Dermis microvascular lymphatic vessel endothelial cell (primary cell): ENCODE results near the gene TFF3. TPM values are rescaled to one million over a fixed set of nuclear protein-coding genes. Genes with fewer than 3 reads are reported as not detected.
A peak's percentile ranks its signal among the peaks of the same experiment; 100 is the strongest.

Source experiments
- DNase-seq, 2 donors: peaks; one replicate each; pipeline versions ENCODE4 v3.0.0 to v3.0.0-alpha.2; 2010; ENCODE audit warnings: low read depth in 2 of 2
- total RNA-seq: library from RNA; depleted of rRNA; stranded (reverse); fragments of >200 nt; gene quantifications from 2 replicates; pipeline ENCODE4 v1.2.1, GENCODE V29; 2014

The TFF3 gene
- total RNA-seq, 1 donor from 2014 or later: 204 TPM

DNA sequence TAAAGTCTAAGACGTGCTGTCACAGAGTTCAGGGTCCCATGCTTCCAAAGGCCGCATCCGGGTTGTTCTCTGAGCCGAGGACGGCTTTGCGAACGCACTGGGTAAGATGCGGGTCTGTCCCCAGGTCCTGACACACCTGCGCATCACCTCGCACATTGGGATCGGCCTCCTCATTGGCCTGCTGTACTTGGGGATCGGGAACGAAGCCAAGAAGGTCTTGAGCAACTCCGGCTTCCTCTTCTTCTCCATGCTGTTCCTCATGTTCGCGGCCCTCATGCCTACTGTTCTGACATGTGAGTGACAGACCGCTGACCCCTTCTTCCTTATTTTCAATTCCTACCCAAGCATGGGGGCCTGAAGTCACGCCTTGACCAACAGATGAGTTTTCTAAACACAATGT lies 25.3 kb downstream of the TFF3 start:
- DNase-seq: no peak

DNA sequence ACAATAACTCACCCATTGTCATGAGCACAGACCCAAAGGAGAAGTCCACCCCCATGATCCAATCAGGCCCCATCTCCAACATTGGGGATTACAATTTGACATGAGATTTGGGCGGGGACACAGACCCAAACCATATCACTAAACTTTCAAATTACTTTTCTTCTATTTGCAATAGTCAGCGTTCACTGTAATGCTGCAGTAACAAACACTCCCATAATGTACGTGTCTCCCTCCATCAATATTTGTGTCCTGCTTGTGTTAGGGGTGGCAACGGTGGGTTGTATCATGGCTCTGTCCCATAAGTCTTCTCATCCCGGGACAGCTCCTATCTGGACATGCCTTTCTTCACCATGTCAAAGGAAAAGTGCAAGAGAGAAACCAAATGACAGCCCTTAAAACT lies 26.2 kb downstream of the TFF3 start:
- DNase-seq: no peak

DNA sequence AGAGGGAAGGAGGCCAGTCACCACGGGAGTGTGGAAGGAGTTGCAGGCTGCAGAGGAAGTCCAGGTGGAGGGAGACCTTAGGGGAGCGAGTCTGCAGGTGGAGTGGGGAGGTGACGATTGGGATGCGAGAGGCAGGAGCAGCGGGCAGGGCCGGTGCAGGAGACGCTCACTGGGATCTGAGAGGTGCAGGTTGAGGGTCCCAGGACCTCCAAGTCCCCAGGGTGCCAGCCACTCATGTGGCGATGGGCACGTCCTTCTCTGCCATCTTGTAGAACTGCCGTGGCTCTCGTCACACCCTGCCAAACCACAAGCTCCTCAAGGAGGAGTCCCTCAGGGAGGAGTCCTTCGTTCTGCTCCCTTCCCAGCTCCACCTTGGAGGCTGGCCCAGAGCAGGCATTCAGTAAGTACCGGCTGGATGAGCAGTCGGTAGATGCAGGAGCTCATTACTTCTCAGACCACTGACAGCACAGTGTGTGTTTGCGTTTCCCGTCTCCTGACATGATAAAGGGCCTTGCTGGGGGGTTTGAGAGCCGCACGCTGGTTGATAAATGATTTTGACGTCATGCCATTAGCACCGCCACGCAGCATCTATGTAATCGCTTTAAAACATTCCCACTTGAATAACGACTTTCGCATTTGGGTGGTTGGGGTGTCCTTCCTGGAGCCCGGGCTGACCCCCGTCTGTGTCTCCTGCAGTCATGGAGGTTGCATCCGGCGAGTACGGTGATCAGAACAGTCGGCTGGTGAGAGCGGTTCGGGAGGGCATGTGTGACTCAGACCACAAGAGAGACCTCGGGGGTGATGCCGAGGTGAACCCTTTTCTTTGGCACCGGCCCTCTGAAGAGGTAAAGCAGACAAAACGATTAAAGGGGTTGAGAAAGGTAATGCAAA lies 27.8 kb downstream of the TFF3 start:
- DNase-seq: no peak

DNA sequence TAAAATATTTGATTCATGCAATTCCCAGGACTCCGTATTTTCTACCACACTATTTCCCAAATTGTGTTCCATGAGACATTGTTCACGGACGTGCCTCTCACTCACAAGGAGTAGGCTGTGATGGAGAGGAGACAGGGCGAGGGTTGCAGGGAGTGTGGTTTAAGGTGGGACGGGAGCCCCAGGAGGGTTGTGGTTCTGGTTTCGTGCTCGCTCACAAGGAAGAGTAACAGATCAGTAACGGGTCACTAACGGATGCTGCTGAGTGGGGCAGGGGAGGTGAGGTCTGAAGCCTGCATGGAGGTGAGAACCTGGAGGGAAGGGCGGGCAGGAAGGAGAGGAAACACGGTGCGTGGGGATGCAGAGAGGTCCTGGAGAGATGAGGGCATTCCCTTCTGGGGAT lies 28.8 kb downstream of the TFF3 start:
- no peak for DNase-seq

DNA sequence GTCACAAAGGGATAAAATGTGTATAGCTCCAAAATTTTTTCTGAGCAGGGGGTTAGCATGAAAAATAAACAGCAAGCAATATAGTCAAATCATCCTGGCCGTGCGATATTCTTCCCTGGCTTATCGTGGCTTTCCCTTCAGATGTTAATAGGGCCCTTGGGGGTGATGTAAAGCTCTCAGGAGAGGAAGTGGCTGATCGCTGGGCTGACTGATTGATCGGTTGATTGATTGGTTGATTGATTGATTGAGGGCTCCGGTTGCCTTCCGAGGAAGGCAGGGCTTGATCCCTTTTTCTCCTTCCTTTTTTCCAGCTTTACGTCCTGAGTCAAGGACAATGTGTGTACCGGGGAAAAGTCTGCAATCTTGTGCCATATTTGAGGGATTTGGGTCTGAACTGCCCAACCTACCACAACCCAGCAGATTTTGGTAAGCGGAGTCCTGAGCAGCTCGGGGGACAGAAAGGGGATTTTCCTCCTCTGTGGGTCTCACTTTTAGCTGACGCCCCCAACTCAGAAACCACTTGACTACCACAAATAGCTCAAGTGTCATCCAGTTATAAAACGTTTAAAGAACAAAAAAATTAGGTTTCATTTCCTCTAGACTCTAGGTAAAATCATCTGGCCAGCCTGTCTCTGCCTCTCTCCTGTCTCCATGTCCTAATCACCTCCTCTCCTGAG lies 29.5 kb downstream of the TFF3 start:
- DNase-seq: no peak

DNA sequence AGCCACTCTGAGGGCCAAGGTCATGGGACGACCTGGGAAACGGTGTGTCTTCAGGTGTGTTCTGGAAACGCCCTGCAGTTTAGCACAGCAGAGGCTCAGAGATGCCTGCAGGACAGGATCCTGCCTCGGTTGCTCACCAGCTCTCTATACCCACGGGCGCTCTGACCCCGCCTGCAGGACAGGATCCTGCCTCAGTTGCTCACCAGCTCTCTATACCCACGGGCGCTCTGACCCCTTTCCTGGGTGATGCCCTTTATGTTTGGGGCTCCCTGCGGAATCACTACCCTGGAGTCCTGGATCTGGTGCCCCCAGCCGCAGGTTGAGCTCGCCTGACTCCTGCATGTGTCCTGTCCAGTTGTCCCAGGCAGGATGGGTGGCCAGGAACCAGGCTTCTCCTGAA lies 32.5 kb downstream of the TFF3 start:
- no peak for DNase-seq

DNA sequence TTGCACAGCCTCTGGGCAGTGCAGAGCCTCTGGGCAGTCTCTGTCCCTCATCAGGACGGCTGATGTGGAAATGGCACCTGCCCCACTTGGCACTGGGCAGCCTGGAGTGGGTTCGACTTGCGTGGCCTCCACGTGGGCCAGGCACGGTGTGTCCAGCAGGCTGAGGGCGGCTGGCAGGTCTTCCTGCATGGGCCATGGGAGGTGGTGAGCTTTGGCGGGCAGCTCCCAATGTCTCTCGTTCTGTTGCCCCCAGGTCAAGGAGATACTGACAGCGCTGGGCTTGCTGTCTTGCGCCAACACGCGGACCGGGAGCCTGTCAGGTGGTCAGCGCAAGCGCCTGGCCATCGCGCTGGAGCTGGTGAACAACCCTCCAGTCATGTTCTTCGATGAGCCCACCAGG lies 33.2 kb downstream of the TFF3 start:
- DNase-seq: no peak

DNA sequence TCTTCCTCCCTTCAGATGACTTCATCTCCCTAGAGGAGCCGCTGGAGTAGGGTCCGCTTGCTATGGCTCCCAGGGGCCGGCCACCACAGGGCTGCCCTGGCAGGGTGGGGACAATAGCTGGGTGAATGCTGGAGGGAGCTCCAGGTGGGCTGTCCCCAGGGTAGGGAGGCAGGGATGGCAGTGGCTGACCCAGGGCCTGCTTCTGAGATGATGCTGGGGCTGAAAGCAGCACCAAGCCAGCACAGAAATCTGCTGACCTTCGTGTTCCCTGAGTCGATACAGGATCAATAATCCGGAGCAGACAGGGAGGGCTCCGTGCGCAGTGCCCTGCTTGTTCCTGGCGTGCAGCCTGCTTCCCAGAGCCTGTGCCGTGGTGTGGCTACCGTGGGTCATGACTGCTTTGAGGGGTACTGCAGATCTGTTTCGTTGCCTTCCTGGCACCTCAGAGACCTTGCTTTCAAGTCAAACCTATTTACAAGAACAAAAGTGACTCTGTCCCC lies 34.0 kb downstream of the TFF3 start:
- DNase-seq: no peak

DNA sequence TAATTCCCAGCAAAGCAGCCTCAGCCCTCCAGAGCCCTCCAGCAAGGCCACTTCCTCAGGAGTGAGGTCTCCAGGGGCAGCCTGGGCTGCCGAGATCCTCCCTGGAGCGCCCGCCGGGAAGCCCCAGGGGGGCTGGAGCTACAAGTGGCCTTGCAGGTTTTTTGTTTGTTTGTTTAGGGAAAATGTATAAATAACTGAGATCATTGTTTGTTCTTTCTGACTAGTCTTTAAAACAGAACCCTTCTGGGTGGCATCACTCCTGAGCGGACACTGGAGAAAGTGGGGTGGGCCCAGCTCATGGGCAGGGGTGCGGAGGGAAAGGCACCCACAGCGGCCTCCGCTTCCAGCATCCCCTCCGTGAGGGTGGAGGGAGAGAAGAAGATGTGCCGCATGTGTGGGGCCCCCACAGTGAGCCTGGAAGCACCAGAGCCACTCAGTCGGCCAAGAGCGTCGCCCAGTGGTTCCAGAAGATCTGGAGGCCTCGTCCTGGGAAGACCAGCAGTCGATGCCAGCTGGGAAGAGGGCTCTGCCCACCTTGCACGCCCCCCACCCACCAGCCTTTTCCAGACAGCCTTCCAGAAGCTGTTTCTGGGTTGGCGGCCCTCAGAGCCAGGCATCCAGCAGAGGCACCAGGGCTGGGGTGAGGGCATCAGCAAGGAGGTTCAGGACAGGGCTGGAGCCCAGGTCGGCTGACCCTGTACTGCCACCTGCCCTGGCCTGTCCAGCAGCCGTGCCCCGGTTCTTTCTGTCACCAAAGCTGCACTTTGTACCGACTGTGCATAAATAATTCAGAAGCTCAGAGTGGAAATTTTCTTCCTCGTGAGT lies 34.6 kb downstream of the TFF3 start:
- no peak for DNase-seq

DNA sequence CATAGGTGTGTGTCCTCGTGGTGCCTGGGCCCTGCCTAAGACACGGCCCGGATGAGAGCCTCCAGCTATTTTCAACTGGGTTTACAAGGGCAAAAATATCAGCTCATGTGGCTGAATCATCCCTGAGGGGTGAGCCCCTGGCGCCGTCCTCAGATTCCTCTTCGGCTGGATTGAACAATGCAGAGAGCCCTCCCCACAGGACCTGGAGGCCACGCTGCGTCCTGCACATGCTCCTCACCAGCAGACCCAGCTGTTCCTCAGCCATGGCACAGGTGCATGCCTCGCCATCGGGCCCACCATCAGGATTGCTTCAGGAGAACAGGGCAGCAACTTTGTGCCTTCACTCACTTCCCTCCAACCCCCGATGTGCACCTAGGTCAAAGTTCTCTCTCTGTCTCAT lies 35.3 kb downstream of the TFF3 start:
- no peak for DNase-seq

DNA sequence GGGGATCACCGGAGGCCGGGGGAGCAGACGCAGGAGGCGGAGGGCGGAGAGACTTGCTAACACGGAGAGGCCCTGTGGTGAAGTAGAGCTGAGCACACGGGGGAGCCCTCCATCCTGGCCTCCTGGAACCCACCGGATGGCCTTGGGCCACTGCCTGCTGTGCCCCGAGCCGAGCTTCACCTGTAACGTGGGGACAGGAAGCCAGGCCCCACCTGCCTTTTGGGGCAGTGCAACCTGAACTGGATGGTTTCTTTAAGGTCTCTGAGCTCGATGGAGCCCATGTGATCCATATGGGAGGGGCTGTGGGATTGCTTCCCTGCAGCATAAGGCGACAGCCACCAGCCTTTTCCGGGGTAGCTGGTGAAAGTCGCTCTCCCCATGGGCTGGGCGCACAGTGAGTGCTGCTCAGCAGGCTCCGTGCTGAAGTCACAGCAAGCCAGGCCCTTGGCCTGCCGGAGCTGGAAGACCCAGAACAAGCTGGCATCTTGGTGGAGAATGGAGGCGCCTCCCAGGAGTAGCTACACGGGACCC lies 35.8 kb downstream of the TFF3 start:
- DNase-seq: no peak

DNA sequence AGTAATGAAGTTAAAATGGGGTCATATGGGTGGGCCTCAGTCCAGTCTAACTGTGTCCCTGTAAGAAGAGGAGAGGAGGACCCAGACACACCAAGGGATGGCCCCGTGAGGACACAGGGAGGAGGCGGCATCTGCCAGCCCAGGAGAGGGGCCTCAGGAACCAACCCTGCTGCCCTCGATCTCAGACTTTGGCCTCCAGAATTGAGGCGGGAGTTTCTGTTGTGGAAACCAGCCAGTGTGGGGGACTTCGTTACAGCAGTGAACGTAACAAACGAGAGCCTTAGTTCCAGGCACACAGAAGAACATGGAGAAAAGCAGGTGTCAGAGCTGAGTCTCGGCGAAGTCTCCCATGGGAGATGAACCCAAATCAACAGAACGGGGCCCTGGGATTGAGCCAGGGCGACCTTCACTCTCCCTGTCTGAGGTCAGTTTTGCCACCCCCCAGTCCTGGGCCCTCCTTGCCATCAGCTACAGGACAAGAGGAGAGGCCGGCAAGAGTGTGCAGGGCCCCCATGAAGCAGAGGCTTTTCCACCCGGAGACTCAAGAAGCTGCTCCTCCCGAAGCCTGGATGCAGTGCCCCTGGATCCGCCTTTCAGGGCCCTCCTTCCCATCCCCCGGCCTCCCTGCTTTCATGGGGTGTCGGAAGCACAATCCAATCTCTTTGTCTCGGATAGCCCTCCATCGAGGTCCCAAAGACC lies 36.6 kb downstream of the TFF3 start:
- no peak for DNase-seq

DNA sequence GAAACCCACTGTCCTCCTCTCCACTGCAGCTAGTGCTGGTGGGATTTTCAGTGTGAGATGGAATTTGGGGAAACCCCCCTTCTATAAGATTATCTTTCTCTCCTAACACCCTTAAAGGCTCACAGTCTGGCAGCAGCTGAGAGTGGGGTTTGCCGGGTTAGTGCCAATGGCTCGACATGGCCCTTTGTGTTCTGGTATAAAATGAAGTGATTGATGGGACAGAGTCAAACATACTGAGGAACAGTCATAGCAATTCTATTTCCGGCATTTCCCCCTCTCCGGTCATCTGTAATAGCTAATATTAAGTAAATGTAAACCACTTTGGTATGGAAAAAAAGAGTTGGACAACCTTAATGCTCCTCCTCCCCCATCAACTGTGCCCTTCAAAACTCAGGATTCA lies 37.6 kb downstream of the TFF3 start:
- DNase-seq: peak in 1 of 2 donors; percentile 81

DNA sequence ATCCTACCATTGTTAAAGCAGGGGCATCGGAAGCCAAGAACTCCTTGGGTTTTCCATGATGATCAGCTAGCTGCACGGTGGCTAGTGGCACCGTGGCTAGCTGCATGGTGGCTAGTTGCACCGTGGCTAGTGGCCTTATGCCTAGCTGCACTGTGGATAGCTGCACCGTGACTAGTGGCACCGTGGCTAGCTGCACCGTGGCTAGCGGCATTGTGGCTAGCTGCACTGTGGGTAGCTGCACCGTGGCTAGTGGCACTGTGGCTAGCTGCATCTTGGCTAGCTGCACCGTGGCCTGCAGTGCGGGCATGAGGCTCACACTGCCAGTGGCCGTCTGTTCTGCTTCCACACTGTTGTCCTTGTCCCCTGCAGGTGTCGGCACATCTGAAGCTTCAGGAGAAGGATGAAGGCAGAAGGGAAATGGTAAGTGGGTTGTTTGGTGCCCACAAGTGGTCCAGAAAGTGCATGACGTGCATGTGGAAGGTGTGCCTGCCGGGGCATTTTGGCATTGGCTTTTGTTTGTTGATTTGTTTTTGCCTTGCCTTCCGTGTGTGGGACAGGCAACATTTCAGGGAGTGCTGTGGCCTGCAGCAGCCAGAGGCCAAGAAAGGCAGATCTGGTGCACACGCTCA lies 38.6 kb downstream of the TFF3 start:
- DNase-seq: no peak

DNA sequence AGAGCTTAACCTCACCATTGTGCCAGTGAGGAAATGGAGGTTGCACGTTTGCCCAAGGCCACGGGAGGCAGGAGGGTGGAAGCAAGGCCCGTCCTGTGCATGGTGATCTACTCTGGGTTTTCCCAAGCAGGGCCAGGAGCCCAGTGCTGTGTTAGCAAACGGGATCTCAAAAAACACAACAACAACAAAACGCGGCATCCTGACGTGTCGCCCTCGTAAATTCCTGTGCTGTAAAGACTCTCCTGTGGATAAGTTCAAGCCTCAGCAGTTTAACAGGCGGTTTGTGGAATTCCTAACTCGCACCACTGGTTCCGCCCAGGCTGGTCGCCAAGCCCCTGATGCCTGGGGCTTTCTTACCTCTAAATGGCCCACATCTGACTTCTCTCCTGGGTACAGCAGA lies 39.1 kb downstream of the TFF3 start:
- no peak for DNase-seq

DNA sequence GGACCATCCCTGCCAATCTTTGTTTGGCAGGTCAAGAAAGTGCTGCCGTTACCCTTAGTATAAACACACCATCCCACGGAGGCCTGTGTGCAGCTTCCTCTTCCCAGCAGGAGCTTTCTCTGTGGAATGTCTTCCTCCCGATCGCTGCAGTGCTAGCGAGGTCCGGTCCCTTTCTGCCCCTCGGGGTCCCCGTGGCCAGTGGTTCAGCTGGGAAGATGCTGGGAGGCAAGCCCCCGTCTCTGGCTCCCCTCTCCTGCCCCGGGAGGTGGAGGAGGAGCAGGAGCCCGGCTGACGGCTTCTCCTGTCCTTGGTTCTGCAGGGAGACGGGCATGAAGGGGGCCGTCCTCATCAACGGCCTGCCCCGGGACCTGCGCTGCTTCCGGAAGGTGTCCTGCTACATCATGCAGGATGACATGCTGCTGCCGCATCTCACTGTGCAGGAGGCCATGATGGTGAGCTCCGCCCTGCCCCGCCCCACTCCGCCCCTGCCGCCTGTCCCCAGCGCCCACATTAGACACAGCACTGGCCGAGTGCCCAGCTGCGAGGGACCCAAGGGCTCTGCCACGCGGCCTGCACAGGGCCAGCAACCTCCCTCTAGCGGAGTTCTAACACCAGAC lies 42.1 kb downstream of the TFF3 start:
- no peak for DNase-seq

DNA sequence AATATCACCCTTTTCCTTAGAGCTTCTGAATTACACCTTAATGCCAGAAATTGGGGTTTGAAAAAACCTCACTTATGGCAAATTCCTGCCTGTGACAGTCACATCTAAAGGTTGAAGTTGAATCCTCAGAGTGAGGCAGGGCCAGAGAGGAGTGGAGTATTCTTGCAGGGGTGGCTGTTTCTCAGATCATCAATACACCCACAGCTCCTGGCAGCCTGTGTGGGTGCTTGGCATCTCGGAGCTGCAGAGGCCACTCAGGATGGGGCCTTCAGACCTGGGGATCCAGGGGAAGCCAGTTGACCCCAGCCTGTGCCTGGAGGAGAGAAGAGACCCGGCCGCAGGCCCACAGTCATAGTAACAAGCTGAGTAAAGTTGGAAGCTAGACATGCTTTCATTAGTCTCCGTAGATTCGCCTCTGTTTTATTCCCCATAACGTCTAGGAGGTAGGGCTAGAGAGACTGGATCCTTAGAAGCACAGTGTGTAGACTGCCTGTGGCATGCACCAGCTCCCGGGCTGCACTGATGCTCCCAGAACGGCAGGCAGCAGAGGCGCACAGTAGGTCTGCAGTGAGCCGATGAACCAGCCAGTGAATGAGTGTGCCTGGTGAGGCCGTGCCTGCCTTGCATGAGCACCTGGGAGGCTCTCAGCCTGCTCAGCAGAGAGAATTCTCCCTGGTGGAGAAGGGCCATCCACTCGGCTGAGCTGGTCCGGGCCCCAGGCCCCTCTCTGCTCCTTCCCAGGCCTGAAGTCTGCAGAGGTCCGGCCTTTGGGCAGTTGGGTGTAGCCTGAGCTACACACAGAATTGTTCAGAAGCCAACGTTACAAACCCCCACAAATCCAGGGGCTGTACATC lies 42.9 kb downstream of the TFF3 start:
- DNase-seq: no peak

DNA sequence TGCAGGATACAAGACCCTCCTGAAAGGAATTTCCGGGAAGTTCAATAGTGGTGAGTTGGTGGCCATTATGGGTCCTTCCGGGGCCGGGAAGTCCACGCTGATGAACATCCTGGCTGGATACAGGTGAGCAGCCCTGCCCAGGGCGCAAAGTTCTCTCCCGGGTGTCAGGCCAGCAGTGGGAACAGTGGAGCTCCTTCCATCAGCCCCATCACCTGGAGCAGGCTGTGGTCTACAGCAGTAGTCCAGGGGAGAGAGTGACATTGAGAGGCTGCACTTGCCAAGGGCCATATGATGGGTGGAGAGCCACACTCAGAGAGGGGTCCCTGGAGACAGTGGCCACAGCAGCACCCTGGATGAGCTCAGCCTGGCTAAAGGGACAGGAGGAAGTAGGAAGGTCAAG lies 44.1 kb downstream of the TFF3 start:
- DNase-seq: no peak

DNA sequence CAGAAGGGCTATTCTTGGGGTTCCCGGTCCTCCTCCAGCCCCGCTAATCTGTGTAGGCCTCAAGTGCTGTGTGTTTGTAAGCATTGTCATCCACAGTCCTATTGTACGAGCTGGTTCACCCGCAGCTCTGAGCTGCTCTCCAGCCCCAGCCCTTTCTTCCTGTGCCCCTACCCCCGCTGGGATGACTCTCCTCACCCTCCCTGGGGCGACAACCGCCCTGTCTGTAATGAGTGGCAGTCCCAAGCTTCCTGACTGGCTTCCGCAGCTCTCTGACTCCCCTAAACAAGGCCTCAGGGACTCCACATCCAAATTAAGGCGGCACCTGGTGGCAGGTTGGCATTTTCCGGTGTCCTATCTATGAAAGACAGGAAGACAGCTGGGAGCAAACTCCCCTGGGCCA lies 45.8 kb downstream of the TFF3 start:
- DNase-seq: peak; percentile 21 to 45
